GM18951 (cell line): ENCODE data around the gene MAPKBP1.

Source experiments
- POLR2A ChIP-seq: IDR thresholded peaks from 4 replicates; pipeline ENCODE4 v1.6.1; 2011; ENCODE audit warnings: mild to moderate bottlenecking; ENCODE audit not compliant: insufficient read length, insufficient read depth; ENCODE audit errors: extremely low read depth
- in situ Hi-C: fragments of 300-500 bp; cut with MboI; formaldehyde crosslinking; loops from one replicate; pipeline ENCODE4 v1.12.0; 2022; ENCODE audit warnings: low sequenced_read_pairs, mixed read lengths, inconsistent platforms; ENCODE audit not compliant: unreplicated experiment

MAPKBP1 gene

DNA sequence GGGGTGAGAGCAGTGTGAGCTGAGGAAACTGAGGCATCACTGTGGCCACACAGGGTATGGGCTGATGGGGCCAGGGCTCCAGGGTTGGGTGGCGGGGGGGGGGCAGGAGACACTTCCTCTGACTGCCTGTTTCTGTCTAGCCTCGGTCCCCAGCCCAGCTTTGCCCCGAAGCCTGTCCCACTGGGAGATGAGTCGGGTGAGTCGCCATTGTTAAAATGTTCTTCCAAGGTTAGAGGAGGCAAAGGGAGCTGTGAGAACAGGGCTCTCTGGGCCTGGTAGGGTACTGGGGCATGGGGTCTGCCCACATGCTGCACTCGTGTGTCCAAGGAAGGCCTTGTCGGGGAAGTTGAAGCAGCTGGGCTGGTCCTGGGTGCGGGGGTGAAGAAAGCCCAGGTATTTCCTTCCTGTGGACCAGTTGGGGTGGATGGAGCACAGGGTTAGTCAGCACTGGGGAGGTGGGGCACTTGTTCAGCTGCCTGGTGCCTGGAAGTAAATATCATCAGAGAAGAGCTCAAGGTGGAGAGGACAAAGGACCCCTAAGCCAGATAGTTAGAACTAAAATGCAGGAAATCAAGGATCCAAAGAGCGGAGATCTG is 45.3 kb downstream of the MAPKBP1 start:
- in situ Hi-C loops, result loop anchor here (10.0 kb wide), 1 partner anchor 355 kb away; no protein-coding TSS in a partner anchor

GRCh38 chr15:41820791-41821423 is 46.6 kb downstream of the MAPKBP1 start:
- TF ChIP-seq POLR2A, result no peak
- in situ Hi-C loops, result no loop called here

More for the DNA sequence above, 45.3 kb downstream of the MAPKBP1 start:
- TF ChIP-seq POLR2A, result no peak

DNA sequence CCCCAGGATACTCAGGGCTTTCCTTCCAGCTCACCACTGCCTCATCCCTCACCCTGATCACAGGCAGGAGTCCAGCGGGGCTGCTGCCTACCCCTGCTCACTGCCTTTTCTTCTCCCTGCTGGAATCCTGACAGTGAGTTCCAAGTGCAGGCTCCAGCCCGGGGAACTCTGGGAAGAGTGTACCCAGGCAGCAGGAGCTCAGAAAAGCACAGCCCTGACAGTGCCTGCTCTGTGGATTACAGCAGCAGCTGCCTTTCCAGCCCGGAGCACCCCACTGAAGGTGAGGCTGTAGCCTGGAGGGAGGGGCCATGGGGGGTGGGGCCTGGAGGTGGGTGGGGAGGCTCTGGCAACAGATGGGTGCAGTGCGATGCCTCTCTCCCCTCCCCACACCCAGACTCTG is 47.5 kb downstream of the MAPKBP1 start:
- in situ Hi-C loops, result no loop called here
- no peak for TF ChIP-seq POLR2A

DNA sequence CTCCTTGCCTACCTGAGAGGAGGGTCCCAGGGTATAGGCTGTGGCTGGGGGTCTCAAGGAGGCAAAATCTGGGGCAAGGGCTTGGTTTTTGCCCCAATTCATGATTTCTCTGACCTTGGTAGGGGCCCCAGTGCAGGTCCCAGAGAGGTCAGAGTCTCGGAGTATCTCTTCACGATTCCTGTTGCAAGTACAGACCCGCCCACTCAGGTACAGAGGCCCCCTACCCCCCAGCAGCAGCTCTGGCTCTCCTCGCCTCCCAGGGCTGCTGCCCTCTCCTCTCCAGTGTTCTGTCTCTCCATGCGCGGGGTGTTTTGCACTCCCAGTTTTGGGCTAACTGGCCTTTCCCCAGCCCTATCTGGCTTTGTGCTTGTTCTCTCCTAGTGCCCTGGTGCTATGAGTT is 48.2 kb downstream of the MAPKBP1 start:
- TF ChIP-seq POLR2A, result no peak
- in situ Hi-C loops, result no loop called here

GRCh38 chr15:41822957-41823356 is 48.7 kb downstream of the MAPKBP1 start:
- no peak for TF ChIP-seq POLR2A
- in situ Hi-C loops, result no loop called here

- no peak for TF ChIP-seq POLR2A
- in situ Hi-C loops, result no loop called here
These were observed 49.2 kb downstream of the MAPKBP1 start for GRCh38 chr15:41823502-41823901.

GRCh38 chr15:41824062-41824745 is 49.9 kb downstream of the MAPKBP1 start:
- in situ Hi-C loops, result no loop called here
- TF ChIP-seq POLR2A, result no peak

DNA sequence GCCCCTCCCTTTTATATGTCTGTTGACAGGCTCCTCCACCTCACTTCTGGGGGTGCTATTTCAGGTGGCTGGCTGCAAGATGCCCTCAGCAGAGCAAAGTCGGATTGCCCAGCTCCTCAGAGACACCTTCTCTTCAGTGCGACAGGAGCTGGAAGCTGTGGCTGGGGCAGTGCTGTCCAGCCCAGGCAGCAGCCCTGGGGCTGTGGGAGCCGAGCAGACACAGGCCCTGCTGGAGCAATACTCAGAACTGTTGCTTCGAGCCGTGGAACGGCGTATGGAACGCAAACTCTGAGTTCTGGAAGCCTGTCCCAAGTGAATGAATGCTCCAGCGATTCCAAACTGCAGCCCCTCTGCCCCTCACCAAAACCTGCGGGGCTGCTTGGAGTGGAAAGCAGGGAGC is 50.9 kb downstream of the MAPKBP1 start:
- in situ Hi-C loops, result no loop called here
- no peak for TF ChIP-seq POLR2A

- in situ Hi-C loops, result no loop called here
- TF ChIP-seq POLR2A, result no peak
These were observed 51.6 kb downstream of the MAPKBP1 start for GRCh38 chr15:41825572-41826535.

- TF ChIP-seq POLR2A, result no peak
- in situ Hi-C loops, result no loop called here
These were observed 53.1 kb downstream of the MAPKBP1 start for GRCh38 chr15:41827290-41827879.

DNA sequence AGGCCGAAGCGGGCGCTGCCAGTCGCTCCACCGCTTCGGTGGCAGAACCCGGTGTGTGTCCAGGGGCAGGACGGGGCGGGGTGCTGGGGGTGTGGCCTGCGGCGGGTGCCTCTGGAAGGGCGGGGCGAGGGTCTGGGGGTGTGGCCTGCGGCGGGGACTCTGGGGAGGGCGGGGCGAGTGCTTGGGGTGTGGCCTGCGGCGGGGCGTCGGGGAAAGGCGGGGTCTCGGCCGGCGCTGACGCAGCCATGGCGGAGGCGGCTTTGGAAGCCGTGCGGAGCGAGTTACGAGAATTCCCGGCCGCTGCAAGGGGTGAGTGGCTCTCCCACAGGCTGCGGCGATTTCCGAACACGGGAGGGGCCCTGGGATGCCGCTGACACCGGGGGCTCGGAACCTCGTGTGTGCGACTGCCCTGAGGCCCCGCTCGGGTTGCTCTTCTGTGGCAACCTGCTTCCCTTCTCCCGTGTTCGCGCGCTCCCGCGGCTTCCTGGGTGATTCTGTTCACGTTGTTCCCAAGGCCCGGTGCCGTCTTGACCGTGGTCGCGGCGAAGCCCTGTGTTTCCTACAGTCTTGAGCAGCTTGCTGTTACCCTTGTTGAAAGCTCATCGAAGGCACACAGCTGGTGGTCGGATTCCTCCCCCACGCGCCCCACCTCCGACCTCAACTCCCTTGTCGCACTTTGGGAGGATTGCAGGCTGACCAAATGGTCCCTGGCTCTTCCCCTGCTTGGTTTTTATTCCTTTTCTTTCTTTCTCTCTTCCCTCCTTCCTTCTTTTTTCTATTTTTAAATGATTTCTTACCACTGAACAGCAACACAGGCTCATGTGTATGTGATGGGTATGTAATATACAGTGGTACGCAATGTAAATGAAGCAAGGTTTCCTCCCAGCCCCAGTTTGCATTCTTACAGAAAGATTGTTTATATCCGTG is 53.9 kb downstream of the MAPKBP1 start, which contains the start of gene JMJD7:
TSS of gene JMJD7 (plus strand) at position 213 of the 927 bp plus-strand sequence. CDS start at position 246, 33 bp downstream.
- peak; percentile 83 for TF ChIP-seq POLR2A
- in situ Hi-C loops, result no loop called here

DNA sequence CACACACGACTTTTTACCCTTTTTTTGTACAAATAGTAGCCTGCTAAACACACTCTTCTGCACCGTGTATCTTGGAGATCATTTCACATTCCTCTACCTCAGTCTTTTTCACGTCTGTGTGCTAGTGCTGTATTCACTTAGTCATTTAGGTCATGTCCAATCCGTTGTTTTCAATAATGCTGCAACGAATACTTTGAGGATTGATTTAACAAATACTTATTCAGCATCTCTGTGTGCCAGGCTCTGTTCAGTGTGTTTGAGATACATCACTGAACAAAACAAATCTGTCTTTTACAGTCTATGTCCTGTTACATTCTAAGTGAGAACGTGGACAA is 54.5 kb downstream of the MAPKBP1 start:
- no peak for TF ChIP-seq POLR2A
- in situ Hi-C loops, result no loop called here
